T-helper 1 cell treated with Interleukin-12 subunit alpha and Interleukin-12 subunit beta and Interleukin-4 antibody, amounts not matched to agents 30 ng/mL and 1 ng/mL, for 36 hours (primary cell): Measurements from ENCODE around the gene UQCC5. TPM values are rescaled to one million over a fixed set of nuclear protein-coding genes. Genes with fewer than 3 reads are reported as not detected.

ENCODE experiments used
- intact Hi-C: fragments of 100-400 bp; cut with micrococcal nuclease; formaldehyde crosslinking; loops from one replicate; pipeline ENCODE4 v1.15.1; 2024
- total RNA-seq: library from RNA; stranded (reverse); gene quantifications from 2 replicates; pipeline ENCODE4 v1.2.3, GENCODE V29; 2022

The UQCC5 gene
- total RNA-seq, 1 donor from 2014 or later, result 5.1 TPM

DNA sequence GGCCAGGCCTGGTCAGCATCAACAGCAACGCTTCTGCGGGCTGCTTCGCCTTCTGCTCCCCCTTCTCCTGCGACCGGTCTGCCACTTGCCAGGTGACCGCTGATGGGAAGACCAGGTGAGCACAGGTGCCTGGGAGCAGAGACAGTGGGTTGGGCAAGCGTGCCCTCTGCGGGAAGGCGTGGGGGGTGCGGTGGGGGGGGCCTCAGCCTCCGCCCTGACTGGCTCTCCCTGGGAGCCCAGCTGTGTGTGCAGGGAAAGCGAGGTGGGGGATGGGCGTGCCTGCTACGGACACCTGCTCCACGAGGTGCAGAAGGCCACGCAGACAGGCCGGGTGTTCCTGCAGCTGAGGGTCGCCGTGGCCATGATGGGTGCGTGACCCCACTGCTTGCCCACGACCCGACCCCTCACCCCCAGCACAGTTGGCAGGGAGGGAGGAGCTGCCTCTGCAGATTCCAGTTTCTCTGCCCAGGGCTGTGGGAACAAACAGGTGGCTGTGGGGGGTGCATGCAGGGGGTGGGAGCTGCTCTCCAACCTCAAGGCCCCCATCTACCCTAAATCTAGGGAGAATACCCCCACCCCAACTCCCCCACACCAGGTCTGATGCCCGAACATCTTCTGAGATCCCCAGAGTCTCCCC, 32.5 kb upstream of the UQCC5 start:
- intact Hi-C loops, result no loop called here

- intact Hi-C loops, result no loop called here
Measured at GRCh38 chr3:52504977-52505376, 31.4 kb upstream of the UQCC5 start.

- intact Hi-C loops, result no loop called here
Measured at GRCh38 chr3:52506266-52506966, 30.0 kb upstream of the UQCC5 start.

DNA sequence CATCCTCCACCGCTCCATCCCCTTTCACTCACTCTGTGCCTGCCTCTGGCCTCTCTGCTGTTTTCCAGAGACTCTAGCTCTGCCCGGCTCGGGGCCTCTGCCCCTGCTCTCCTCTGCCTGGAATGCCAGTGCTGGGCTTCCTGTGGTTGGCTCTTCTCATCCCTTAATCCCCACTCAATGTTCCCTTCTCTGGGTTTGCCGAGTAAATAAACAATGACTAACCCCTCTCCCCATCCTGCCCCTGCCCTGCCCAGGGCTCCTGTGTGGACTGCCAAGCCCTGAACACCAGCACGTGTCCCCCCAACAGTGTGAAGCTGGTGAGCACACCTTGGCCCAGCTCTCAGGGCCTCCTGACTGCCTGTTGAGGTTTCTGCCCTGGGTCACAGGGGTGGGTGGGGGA, 29.0 kb upstream of the UQCC5 start:
- intact Hi-C loops, result no loop called here

DNA sequence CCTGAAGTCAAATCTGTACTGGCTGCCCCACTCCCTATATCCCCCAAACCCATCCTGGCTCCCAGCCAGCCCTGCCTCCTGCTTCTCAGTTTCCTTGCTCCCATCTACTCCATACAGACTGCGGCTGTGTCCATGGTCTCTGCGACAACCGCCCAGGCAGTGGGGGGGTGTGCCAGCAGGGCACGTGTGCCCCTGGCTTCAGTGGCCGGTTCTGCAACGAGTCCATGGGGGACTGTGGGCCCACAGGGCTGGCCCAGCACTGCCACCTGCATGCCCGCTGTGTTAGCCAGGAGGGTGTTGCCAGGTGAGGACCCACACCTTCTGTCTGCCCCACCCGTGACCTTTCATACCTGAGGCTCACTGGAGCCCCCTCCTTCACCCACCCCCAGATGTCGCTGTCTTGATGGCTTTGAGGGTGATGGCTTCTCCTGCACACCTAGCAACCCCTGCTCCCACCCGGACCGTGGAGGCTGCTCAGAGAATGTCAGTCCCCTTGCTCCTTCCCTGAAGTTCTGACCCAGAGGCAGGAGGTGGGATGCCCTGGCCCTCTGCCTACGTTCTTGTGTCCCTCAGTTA, 26.6 kb upstream of the UQCC5 start:
- intact Hi-C loops, result no loop called here

DNA sequence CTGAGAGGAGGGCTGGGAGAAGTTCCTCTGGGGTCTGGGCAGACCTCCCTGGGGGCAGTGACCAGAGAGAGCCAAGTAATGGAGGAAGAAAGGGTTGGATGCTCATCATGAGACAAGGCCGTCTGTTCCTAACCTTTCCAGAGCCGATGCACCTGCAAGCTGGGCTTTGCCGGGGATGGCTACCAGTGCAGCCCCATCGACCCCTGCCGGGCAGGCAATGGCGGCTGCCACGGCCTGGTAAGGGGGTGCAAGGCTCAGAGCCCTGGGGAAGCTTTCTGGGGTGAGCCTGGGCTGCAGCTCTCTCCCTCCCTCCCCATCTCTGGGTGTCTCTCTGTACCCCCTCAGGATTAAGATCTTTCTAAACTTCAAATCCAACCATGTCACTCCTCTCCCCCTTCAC, 24.9 kb upstream of the UQCC5 start:
- intact Hi-C loops, result no loop called here

DNA sequence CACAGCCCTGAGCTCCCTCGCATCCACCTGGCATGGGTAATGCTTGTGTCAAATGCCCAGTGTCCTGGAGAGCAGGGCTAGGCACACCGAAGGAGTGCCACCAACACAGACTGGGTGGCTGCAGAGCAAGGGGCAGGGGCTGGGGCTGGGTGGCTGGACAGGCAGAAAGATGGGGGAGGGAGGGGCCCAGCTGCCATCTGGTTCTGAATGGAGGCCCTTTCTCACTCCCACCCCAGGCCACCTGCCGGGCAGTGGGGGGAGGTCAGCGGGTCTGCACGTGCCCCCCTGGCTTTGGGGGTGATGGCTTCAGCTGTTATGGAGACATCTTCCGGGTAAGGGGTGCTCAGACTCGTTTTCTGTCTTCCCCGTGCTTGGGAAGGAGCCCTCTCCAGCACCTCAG, 24.3 kb upstream of the UQCC5 start:
- intact Hi-C loops, result no loop called here

- intact Hi-C loops, result no loop called here
Measured at GRCh38 chr3:52512727-52513126, 23.7 kb upstream of the UQCC5 start.

- intact Hi-C loops, result no loop called here
Measured at GRCh38 chr3:52513281-52513680, 23.1 kb upstream of the UQCC5 start.

DNA sequence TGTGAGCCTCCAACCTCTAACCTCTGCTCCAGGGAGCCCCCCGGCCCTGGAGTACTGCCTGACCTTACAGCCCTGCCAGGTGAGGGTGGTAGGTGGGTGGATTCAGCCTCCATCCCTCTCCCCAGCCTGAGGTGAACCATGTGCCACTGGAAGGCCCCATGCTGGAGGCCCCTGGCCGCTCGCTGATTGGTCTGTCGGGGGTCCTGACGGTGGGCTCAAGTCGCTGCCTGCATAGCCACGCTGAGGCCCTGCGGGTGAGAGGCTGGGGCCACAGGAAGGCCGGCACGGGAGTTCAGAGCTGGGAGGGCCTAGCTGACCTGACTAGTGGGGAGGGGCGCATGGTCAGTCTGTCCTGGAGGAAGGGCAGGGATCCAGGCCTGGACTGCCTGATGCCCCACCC, 21.8 kb upstream of the UQCC5 start:
- intact Hi-C loops, result no loop called here

DNA sequence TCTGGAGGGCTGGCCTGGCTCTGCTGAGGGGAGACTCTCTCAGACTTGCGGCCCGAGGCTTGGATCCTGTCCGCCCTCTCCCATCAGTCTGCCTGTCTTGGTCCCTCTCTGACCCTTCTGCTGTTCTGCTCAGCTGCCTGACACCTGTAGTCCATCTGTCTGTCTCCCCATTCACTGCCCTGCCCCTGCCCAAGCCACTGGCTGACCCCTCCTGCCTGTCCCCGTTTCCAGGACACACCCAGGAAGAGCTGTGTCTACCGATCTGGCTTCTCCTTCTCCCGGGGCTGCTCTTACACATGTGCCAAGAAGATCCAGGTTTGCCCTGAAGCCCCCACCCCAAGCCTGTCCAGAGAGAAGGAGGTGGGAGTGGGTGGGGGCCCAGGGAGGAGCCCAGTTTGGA, 21.2 kb upstream of the UQCC5 start:
- intact Hi-C loops, result no loop called here

- intact Hi-C loops, result no loop called here
Measured at GRCh38 chr3:52516509-52517195, 19.8 kb upstream of the UQCC5 start.

- intact Hi-C loops, result no loop called here
Measured at GRCh38 chr3:52517796-52518722, 18.3 kb upstream of the UQCC5 start.

- intact Hi-C loops, result no loop called here
Measured at GRCh38 chr3:52518723-52519444, 17.5 kb upstream of the UQCC5 start.

DNA sequence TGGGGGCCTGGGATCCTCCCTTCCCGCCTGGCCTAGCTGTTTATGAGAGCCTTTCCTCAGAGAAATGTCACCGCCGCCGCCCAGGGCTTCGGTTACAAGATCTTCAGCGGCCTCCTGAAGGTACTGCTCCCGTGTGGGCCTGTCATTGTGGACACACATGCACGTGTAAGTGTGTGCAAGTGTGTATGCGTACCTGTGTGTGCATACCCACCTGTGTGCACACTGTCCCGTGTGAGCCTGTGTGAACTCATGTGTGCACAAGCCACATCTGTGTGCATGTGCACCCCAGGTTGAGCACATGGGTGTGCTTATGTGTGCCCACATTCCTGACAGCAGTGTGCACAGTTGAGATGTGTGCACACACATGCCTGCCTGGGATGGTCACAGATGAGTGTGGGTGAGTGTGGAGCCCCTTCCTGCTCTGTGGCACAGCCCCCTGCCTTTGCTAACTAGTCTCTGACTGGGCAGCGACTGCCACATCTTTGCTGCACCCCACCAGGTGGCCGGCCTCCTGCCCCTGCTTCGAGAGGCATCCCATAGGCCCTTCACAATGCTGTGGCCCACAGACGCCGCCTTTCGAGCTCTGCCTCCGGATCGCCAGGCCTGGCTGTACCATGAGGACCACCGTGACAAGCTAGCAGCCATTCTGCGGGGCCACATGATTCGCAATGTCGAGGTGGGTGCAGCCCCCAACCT, 16.8 kb upstream of the UQCC5 start:
- intact Hi-C loops, result no loop called here

DNA sequence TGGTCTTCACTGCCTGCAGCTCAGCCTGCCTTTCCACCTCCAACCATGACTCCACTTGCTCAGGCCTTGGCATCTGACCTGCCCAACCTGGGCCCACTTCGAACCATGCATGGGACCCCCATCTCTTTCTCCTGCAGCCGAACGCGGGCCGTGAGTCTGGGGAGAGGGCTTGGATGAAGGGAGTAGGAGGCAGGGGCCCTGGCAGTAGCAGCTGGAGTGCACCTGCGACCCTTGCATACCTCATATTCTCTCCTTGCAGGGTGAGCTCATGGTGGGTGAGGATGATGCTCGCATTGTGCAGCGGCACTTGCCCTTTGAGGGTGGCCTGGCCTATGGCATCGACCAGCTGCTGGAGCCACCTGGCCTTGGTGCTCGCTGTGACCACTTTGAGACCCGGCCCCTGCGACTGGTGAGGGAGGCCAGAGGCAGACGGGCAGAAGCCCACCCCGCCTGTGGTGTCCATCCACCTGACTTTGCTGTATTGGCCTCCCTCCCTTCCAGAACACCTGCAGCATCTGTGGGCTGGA, 16.2 kb upstream of the UQCC5 start:
- intact Hi-C loops, result no loop called here

DNA sequence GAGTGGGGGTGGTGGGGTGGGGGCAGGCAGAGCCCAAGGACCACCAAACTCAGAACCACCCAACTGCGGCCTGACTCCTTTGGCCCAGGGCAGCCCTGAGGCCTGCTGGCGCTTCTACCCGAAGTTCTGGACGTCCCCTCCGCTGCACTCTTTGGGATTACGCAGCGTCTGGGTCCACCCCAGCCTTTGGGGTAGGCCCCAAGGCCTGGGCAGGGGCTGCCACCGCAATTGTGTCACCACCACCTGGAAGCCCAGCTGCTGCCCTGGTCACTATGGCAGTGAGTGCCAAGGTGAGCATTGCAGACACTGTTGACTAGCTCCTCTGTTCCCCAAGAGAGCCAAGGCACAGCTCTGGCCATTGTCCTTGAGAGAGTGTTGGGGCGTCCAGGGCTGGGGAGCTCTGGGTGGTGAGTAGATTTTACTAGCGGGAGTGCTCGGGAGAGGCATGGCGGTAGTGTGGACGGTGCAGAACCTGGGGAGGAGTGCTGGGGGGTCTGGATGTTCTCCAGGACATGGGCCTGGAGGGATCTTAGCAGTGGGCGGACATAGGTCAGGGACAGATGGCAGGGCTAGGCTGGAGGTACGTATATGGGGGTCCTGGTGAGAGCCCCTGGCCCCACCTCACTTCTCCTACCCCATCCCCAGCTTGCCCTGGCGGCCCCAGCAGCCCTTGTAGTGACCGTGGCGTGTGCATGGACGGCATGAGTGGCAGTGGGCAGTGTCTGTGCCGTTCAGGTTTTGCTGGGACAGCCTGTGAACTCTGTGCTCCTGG, 15.5 kb upstream of the UQCC5 start:
- intact Hi-C loops, result no loop called here

DNA sequence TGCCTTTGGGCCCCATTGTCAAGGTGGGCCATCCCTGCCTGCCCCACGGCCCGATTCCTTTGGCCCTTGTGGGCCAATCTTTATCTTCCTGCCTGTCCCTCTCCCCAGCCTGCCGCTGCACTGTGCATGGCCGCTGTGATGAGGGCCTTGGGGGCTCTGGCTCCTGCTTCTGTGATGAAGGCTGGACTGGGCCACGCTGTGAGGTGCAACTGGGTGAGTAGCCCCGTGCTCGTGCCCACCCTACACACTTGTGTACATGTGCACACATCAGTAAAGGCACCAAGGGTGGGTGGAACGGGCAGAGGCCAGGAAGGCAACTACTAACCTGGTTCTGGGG, 14.9 kb upstream of the UQCC5 start:
- intact Hi-C loops, result no loop called here
